RWPE2 (cell line): ENCODE results near the gene DRC3.

Experiments used
- ATAC-seq: fragments of 200-7000 bp; cut with Tn5 transposase; 3 replicates; pipeline ENCODE4 v1.9.1; 2021; ENCODE audit warnings: low read depth
- DNase-seq: peaks from one replicate; pipeline ENCODE4 v3.0.0-alpha.2; 2020; ENCODE audit warnings: low spot score
- H3K27ac ChIP-seq: fragments of 450-650 bp; 2 replicates; pipeline ENCODE4 v1.5.1; 2017; ENCODE audit warnings: mild to moderate bottlenecking; ENCODE audit not compliant: poor library complexity, severe bottlenecking
- H3K27me3 ChIP-seq: fragments of 250-450 bp; sonication (Bioruptor Pico); 2 replicates; pipeline ENCODE4 v1.5.1; 2021; ENCODE audit warnings: mild to moderate bottlenecking, moderate library complexity; ENCODE audit not compliant: insufficient read depth, poor library complexity, severe bottlenecking
- H3K36me3 ChIP-seq: fragments of 250-450 bp; sonication (Bioruptor Pico); 2 replicates; pipeline ENCODE4 v1.5.1; 2020; ENCODE audit warnings: low read depth, mild to moderate bottlenecking, moderate library complexity
- H3K4me1 ChIP-seq: fragments of 250-450 bp; sonication (Bioruptor Pico); 2 replicates; pipeline ENCODE4 v1.5.1; 2021; ENCODE audit warnings: mild to moderate bottlenecking, moderate library complexity; ENCODE audit not compliant: insufficient read depth, poor library complexity, severe bottlenecking
- H3K4me3 ChIP-seq: fragments of 250-450 bp; sonication (Bioruptor Pico); 2 replicates; pipeline ENCODE4 v1.5.1; 2021; ENCODE audit warnings: mild to moderate bottlenecking, moderate library complexity; ENCODE audit not compliant: severe bottlenecking
- H3K9me3 ChIP-seq: fragments of 250-450 bp; sonication (Bioruptor Pico); 2 replicates; pipeline ENCODE4 v1.5.1; 2021; ENCODE audit warnings: mild to moderate bottlenecking, moderate library complexity; ENCODE audit not compliant: severe bottlenecking
- TF ChIP-seq, protein P1 (sequence below): fragments of 450-650 bp; IDR thresholded peaks from one replicate; pipeline ENCODE4 v1.5.1; 2017; ENCODE audit warnings: mild to moderate bottlenecking, moderate library complexity; ENCODE audit not compliant: poor library complexity, severe bottlenecking

The DRC3 gene

DNA sequence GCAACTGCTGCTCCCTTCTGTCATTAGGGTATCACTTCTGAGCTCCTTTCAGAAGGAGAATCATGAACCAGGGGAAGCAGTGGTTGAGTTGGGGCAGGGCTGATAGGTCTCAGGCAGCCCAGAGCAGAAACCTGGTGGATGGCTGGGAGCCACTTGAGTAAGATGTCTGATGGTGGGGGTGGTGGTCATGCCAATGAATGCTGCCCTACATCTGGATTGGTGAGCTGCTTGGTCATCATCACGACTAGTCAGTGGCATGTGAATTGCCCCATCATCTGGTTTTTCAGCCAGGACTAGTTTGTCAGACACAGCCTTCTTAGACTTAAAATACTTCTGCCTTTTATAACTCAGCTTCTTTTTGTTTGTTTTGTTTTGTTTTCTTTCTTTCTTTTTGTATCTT, 69.1 kb downstream of the DRC3 start:
- Histone ChIP-seq H3K36me3 (peaks cover 10% of the 10 kb centered on the region), H3K4me1 (no peaks in the 10 kb centered on the region), H3K4me3 (no peak overlapping the region), H3K27me3 (no peaks in the 10 kb centered on the region), H3K9me3 (no peaks in the 10 kb centered on the region), H3K27ac (no peak overlapping the region)
- TF ChIP-seq, protein P1, sequence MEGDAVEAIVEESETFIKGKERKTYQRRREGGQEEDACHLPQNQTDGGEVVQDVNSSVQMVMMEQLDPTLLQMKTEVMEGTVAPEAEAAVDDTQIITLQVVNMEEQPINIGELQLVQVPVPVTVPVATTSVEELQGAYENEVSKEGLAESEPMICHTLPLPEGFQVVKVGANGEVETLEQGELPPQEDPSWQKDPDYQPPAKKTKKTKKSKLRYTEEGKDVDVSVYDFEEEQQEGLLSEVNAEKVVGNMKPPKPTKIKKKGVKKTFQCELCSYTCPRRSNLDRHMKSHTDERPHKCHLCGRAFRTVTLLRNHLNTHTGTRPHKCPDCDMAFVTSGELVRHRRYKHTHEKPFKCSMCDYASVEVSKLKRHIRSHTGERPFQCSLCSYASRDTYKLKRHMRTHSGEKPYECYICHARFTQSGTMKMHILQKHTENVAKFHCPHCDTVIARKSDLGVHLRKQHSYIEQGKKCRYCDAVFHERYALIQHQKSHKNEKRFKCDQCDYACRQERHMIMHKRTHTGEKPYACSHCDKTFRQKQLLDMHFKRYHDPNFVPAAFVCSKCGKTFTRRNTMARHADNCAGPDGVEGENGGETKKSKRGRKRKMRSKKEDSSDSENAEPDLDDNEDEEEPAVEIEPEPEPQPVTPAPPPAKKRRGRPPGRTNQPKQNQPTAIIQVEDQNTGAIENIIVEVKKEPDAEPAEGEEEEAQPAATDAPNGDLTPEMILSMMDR, result no peak
- 0 out of 3 replicates have a peak, but pooled peaks have one; percentile 3 for ATAC-seq
- no peak for DNase-seq

DNA sequence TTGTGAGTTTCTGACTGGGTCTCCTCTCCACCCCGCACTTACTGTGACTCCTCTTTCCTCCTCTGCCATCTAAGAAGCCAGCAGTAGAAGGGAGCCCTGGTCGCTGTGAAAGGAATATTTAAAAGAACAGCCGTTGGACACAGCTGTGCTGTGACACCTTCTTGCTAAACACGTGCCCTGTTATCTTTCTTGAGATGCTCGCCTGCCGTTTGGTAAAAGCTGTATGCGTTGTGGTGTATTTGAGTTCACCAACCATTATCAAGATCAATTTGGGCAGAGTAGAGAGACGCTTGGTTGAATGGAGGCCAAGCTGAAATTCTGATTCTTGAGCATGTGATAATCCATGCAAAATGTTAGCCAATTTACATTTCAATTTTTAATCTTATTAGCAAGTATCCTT, 70.3 kb downstream of the DRC3 start:
- no peaks in the 10 kb centered on the region for H3K27me3 ChIP-seq
- H3K9me3 ChIP-seq, result no peaks in the 10 kb centered on the region
- no peak overlapping the region for H3K4me3 ChIP-seq
- TF ChIP-seq, protein P1, result no peak
- H3K36me3 ChIP-seq, result peaks cover 20% of the 10 kb centered on the region
- DNase-seq (no peak), ATAC-seq (no peak)
- H3K27ac ChIP-seq, result no peak overlapping the region
- H3K4me1 ChIP-seq, result no peaks in the 10 kb centered on the region

DNA sequence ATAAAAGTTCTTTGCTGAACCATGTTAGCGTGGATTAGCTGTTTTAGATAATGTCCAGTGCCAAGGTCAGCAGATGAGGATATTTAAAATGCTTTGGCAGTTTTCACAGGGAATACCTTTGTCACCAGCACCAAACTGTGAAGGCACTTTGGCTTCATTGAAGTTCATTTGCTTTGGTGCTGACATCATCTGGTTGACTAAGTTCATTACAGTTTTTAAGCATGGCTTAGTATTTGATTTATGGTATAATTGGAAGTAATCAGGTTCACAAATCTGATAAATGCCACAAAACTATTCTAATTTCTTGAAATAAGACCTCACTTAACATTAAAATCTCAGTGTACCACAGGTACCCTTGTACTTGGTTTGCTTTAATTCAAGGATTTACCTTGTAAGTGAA, 70.8 kb downstream of the DRC3 start:
- H3K36me3 ChIP-seq, result peaks cover 20% of the 10 kb centered on the region
- no peak for DNase-seq
- no peak overlapping the region for H3K4me3 ChIP-seq
- H3K27ac ChIP-seq, result no peak overlapping the region
- H3K4me1 ChIP-seq, result no peaks in the 10 kb centered on the region
- no peak for ATAC-seq
- TF ChIP-seq, protein P1, result peak; percentile 49
- H3K27me3 ChIP-seq, result no peaks in the 10 kb centered on the region
- no peaks in the 10 kb centered on the region for H3K9me3 ChIP-seq

DNA sequence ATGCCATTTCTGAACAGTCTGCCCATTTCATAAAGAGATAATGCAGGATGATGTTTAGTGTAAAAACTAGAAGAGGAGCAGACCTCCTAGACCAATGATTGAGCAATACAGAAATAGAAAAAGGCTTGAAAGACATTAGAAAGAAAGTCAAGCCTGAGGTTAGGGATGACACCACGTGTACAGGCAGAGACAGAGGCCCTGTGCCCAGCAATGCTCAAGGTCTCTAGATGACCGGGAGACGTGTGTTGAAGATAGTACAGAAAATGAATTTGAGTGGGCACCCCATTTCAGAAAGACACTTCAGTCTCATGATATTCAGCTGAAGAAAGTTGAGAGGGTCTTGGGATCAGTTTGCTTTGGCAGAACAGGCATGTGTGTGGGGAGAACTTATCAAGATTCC, 71.9 kb downstream of the DRC3 start:
- Histone ChIP-seq H3K27ac (no peak overlapping the region), H3K4me1 (no peaks in the 10 kb centered on the region), H3K27me3 (no peaks in the 10 kb centered on the region), H3K9me3 (no peaks in the 10 kb centered on the region), H3K36me3 (peaks cover 21% of the 10 kb centered on the region), H3K4me3 (no peak overlapping the region)
- DNase-seq (no peak), ATAC-seq (no peak)
- TF ChIP-seq, protein P1, result no peak

DNA sequence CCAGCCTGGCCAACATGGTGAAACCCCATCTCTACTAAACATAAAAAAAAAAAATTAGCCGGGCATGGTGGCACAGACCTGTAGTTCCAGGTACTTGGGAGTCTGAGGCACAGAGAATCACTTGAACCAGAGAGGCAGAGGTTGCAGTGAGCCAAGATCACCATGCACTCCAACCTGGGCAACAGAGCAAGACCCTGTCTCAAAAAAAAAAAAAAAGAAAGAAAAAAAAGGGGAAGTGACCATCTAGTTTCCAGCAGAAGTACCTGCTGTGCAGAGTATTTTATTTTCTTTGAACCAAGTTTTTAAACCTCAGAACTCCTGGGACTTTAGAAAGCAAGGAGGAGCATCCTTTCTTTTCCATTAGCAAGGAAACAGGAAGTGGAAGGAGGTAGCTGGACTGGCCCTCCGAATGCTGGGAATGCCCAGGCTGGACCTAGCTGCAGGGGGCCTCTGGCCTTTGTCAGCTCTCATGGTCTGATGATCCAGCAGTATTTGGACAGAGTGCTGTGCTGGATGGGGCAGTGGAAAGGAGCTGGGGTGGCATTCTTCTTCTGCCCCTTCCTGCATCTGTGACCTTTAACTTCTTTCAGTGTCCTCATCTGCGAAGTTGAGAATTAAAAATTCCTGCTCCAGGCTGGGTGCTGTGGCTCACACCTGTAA, 73.2 kb downstream of the DRC3 start:
- TF ChIP-seq, protein P1, result no peak
- H3K27ac ChIP-seq, result no peak overlapping the region
- H3K27me3 ChIP-seq, result no peaks in the 10 kb centered on the region
- H3K9me3 ChIP-seq, result no peaks in the 10 kb centered on the region
- peaks cover 33% of the 10 kb centered on the region for H3K36me3 ChIP-seq
- ATAC-seq, result no peak
- no peak overlapping the region for H3K4me3 ChIP-seq
- no peaks in the 10 kb centered on the region for H3K4me1 ChIP-seq
- DNase-seq, result no peak
